PC-9 (cell line): ENCODE results near the gene RBM24.

ENCODE experiments used
- EZH2 ChIP-seq: fragments of 200-600 bp; sonication (generic); IDR thresholded peaks from 2 replicates; pipeline ENCODE4 v1.8.0; 2017; ENCODE audit warnings: antibody characterized with exemption, low read depth
- TF ChIP-seq, protein P1 (sequence below): fragments of 200-600 bp; sonication (generic); conservative IDR thresholded peaks from 2 replicates; pipeline ENCODE4 v1.6.1; 2017; ENCODE audit warnings: mixed run types, antibody characterized with exemption, mild to moderate bottlenecking, moderate library complexity

- TF ChIP-seq, protein P1, sequence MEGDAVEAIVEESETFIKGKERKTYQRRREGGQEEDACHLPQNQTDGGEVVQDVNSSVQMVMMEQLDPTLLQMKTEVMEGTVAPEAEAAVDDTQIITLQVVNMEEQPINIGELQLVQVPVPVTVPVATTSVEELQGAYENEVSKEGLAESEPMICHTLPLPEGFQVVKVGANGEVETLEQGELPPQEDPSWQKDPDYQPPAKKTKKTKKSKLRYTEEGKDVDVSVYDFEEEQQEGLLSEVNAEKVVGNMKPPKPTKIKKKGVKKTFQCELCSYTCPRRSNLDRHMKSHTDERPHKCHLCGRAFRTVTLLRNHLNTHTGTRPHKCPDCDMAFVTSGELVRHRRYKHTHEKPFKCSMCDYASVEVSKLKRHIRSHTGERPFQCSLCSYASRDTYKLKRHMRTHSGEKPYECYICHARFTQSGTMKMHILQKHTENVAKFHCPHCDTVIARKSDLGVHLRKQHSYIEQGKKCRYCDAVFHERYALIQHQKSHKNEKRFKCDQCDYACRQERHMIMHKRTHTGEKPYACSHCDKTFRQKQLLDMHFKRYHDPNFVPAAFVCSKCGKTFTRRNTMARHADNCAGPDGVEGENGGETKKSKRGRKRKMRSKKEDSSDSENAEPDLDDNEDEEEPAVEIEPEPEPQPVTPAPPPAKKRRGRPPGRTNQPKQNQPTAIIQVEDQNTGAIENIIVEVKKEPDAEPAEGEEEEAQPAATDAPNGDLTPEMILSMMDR, result no peak
- TF ChIP-seq EZH2, result no peak
Measured at GRCh38 chr6:17281100-17281496, at the start of gene RBM24.
